HG03064 (cell line): ENCODE measurements around the gene MAP7.

Experiments
- ATAC-seq: cut with Tn5 transposase; IDR thresholded peaks from one replicate; pipeline ENCODE4 v1.9.1; 2021; ENCODE audit warnings: low read depth; ENCODE audit not compliant: unreplicated experiment

Gene MAP7

GRCh38 chr6:136534268-136534667, 16.0 kb downstream of the MAP7 start:
- ATAC-seq, result no peak

- ATAC-seq, result no peak
Measured at GRCh38 chr6:136533487-136533886, 16.7 kb downstream of the MAP7 start.

- ATAC-seq, result no peak
Measured at GRCh38 chr6:136532030-136532429, 18.2 kb downstream of the MAP7 start.

GRCh38 chr6:136529710-136530109, 20.5 kb downstream of the MAP7 start:
- no peak for ATAC-seq

- no peak for ATAC-seq
Measured at GRCh38 chr6:136528477-136528876, 21.7 kb downstream of the MAP7 start.

GRCh38 chr6:136527831-136528230, 22.4 kb downstream of the MAP7 start:
- no peak for ATAC-seq

- no peak for ATAC-seq
Measured at GRCh38 chr6:136526937-136527336, 23.3 kb downstream of the MAP7 start.

- no peak for ATAC-seq
Measured at GRCh38 chr6:136526196-136526930, 23.9 kb downstream of the MAP7 start.

- ATAC-seq, result no peak
Measured at GRCh38 chr6:136525586-136526195, 24.5 kb downstream of the MAP7 start.

- ATAC-seq, result no peak
Measured at GRCh38 chr6:136524936-136525413, 25.2 kb downstream of the MAP7 start.

- no peak for ATAC-seq
Measured at GRCh38 chr6:136524339-136524935, 25.8 kb downstream of the MAP7 start.

GRCh38 chr6:136523196-136523595, 27.0 kb downstream of the MAP7 start:
- no peak for ATAC-seq

GRCh38 chr6:136522636-136523035, 27.6 kb downstream of the MAP7 start:
- no peak for ATAC-seq

- ATAC-seq, result no peak
Measured at GRCh38 chr6:136521911-136522310, 28.3 kb downstream of the MAP7 start.

- no peak for ATAC-seq
Measured at GRCh38 chr6:136521427-136521826, 28.8 kb downstream of the MAP7 start.

GRCh38 chr6:136520517-136520916, 29.7 kb downstream of the MAP7 start:
- ATAC-seq, result no peak

- ATAC-seq, result no peak
Measured at GRCh38 chr6:136517582-136517981, 32.6 kb downstream of the MAP7 start.

GRCh38 chr6:136517002-136517401, 33.2 kb downstream of the MAP7 start:
- no peak for ATAC-seq

GRCh38 chr6:136514591-136514990, 35.6 kb downstream of the MAP7 start:
- ATAC-seq, result no peak

- no peak for ATAC-seq
Measured at GRCh38 chr6:136511926-136512325, 38.3 kb downstream of the MAP7 start.

GRCh38 chr6:136511397-136511796, 38.8 kb downstream of the MAP7 start:
- no peak for ATAC-seq

- no peak for ATAC-seq
Measured at GRCh38 chr6:136510782-136511181, 39.4 kb downstream of the MAP7 start.
